Trophoblast cell (in vitro differentiated cells and primary cell): Measurements from ENCODE around the gene SLC35F3.
A peak's percentile ranks its signal among the peaks of the same experiment; 100 is the strongest.
"Not testable (repeated sequence)": the region's sequence is repeated elsewhere in the genome, so short reads cannot be mapped to it uniquely, and the experiment has no call there.

ENCODE experiments used
- DNase-seq, 2 donors: peaks; one replicate each; pipeline ENCODE4 v3.0.0-alpha.2; 2016
- H2AFZ ChIP-seq: 2 replicates; pipeline ENCODE4 v1.6.1; 2013; ENCODE audit warnings: low read length, moderate library complexity, mild to moderate bottlenecking; ENCODE audit not compliant: insufficient read depth, poor library complexity
- H2AK5ac ChIP-seq: 2 replicates; pipeline ENCODE4 v1.6.1; 2013; ENCODE audit warnings: mild to moderate bottlenecking, low read length
- H2BK120ac ChIP-seq: 2 replicates; pipeline ENCODE4 v1.6.1; 2013; ENCODE audit warnings: low read length, mild to moderate bottlenecking, moderate library complexity; ENCODE audit not compliant: insufficient read depth, poor library complexity
- H2BK12ac ChIP-seq: 2 replicates; pipeline ENCODE4 v1.6.1; 2013; ENCODE audit warnings: mild to moderate bottlenecking, low read length, moderate library complexity
- H2BK5ac ChIP-seq: 2 replicates; pipeline ENCODE4 v1.6.1; 2013; ENCODE audit warnings: low read length, low read depth, moderate library complexity, mild to moderate bottlenecking; ENCODE audit not compliant: poor library complexity
- H3K14ac ChIP-seq: 2 replicates; pipeline ENCODE4 v1.6.1; 2013; ENCODE audit warnings: mild to moderate bottlenecking, low read length
- H3K18ac ChIP-seq: 2 replicates; pipeline ENCODE4 v1.6.1; 2013; ENCODE audit warnings: mild to moderate bottlenecking, low read length
- H3K23ac ChIP-seq: 2 replicates; pipeline ENCODE4 v1.6.1; 2013; ENCODE audit warnings: low read length
- H3K27ac ChIP-seq: 2 replicates; pipeline ENCODE4 v1.5.1; 2013; ENCODE audit warnings: low read depth, mild to moderate bottlenecking, inconsistent platforms, low read length, moderate library complexity
- H3K27me3 ChIP-seq: 2 replicates; pipeline ENCODE4 v1.6.1; 2013; ENCODE audit warnings: inconsistent platforms, mild to moderate bottlenecking, low read length, moderate library complexity; ENCODE audit not compliant: insufficient read depth
- H3K36me3 ChIP-seq, 2 experiments: 1 replicate in 1 of 2; 2 replicates in 1 of 2; pipeline ENCODE4 v1.6.1; 2013; ENCODE audit warnings: low read length in 2 of 2, mild to moderate bottlenecking in 2 of 2, moderate library complexity in 1 of 2; ENCODE audit not compliant: insufficient read depth in 2 of 2, control insufficient read depth in 1 of 2
- H3K4ac ChIP-seq: 2 replicates; pipeline ENCODE4 v1.6.1; 2013; ENCODE audit warnings: low read depth, mild to moderate bottlenecking, low read length, moderate library complexity
- H3K4me1 ChIP-seq, 2 experiments: 1 replicate in 1 of 2; 2 replicates in 1 of 2; pipeline ENCODE4 v1.6.1; 2013; ENCODE audit warnings: low read length in 2 of 2, mild to moderate bottlenecking in 2 of 2, moderate library complexity in 1 of 2; ENCODE audit not compliant: insufficient read depth in 2 of 2, control insufficient read depth in 1 of 2
- H3K4me2 ChIP-seq: 2 replicates; pipeline ENCODE4 v1.6.1; 2013; ENCODE audit warnings: inconsistent platforms, mild to moderate bottlenecking, low read length, moderate library complexity
- H3K4me3 ChIP-seq: 2 replicates; pipeline ENCODE4 v1.5.1; 2013; ENCODE audit warnings: mild to moderate bottlenecking, low read depth, low read length, inconsistent platforms
- H3K79me1 ChIP-seq: one replicate; pipeline ENCODE4 v1.6.1; 2013; ENCODE audit warnings: low read length
- H3K79me2 ChIP-seq: 2 replicates; pipeline ENCODE4 v1.6.1; 2013; ENCODE audit warnings: low read length, mild to moderate bottlenecking; ENCODE audit not compliant: control insufficient read depth, insufficient read depth, poor library complexity
- H3K9ac ChIP-seq: 2 replicates; pipeline ENCODE4 v1.6.1; 2013; ENCODE audit warnings: mild to moderate bottlenecking, low read length
- H3K9me3 ChIP-seq: 2 replicates; pipeline ENCODE4 v1.6.1; 2013; ENCODE audit warnings: low read depth, mild to moderate bottlenecking, control low read depth, inconsistent platforms, low read length; ENCODE audit not compliant: insufficient read depth
- H4K12ac ChIP-seq: 2 replicates; pipeline ENCODE4 v1.6.1; 2013; ENCODE audit warnings: low read depth, mild to moderate bottlenecking, low read length, moderate library complexity
- H4K8ac ChIP-seq: 2 replicates; pipeline ENCODE4 v1.6.1; 2013; ENCODE audit warnings: low read depth, mild to moderate bottlenecking, low read length, moderate library complexity
- H4K91ac ChIP-seq: one replicate; pipeline ENCODE4 v1.6.1; 2013; ENCODE audit warnings: low read depth, mild to moderate bottlenecking, low read length, moderate library complexity
- WGBS: extraction: QIAGEN DNeasy Blood & Tissue Kit; methylation state at CpG from one replicate; pipeline ENCODE4 v1.1.7; 2013; ENCODE audit warnings: missing lambda C conversion rate; ENCODE audit not compliant: insufficient read length, insufficient coverage; ENCODE audit errors: extremely low coverage; 5-methylcytosine and 5-hydroxymethylcytosine counted together

SLC35F3 gene

GRCh38 chr1:234176847-234177246, 272.4 kb downstream of the SLC35F3 start:
- not testable (repeated sequence) for H3K23ac ChIP-seq, H3K4me1 ChIP-seq, H3K9ac ChIP-seq, H3K14ac ChIP-seq, H4K12ac ChIP-seq, H3K4me2 ChIP-seq, H3K4me3 ChIP-seq, H2BK12ac ChIP-seq, H2BK120ac ChIP-seq, H2AFZ ChIP-seq, H2BK5ac ChIP-seq, H4K8ac ChIP-seq, H3K4ac ChIP-seq, H3K27me3 ChIP-seq, H4K91ac ChIP-seq, H3K18ac ChIP-seq, H2AK5ac ChIP-seq, H3K36me3 ChIP-seq, H3K79me1 ChIP-seq, H3K9me3 ChIP-seq, H3K27ac ChIP-seq, H3K79me2 ChIP-seq, DNase-seq
- WGBS, result no CpG with 5 or more reads among the region's 2 CpGs

DNA sequence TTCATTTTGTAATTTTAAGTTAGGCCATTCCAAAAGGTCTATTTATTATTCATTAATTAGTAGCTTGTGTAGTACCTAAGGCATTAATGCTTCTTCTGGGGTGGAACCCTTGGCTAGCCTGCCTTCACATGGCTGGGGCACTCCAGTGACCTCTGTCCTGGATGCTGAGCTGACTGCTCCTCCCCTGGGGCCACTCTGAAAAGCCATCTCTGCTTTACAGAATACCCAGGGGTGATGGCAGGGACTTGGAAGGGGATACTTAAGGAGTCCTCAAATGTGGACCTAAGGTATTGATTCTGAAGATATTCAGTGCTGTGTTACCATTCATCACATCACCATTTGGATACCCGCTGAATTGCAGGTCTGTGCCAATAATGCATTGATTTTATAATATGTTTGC, 281.0 kb downstream of the SLC35F3 start:
- no peak overlapping the region for H2AK5ac ChIP-seq
- no peaks in the 10 kb centered on the region for H3K36me3 ChIP-seq
- H3K23ac ChIP-seq, result no peak overlapping the region
- H4K8ac ChIP-seq, result no peak overlapping the region
- H3K27ac ChIP-seq, result no peak overlapping the region
- peaks cover 0 to 2% of the 10 kb centered on the region in 2 experiments for H3K4me1 ChIP-seq
- H3K9me3 ChIP-seq, result no peaks in the 10 kb centered on the region
- H3K9ac ChIP-seq, result no peak overlapping the region
- no peak overlapping the region for H3K18ac ChIP-seq
- WGBS, result no CpG with 5 or more reads among the region's 1 CpG
- H4K91ac ChIP-seq, result no peak overlapping the region
- H3K4me3 ChIP-seq, result no peak overlapping the region
- DNase-seq, result no peak
- no peak overlapping the region for H2BK120ac ChIP-seq
- no peak overlapping the region for H2BK12ac ChIP-seq
- H3K27me3 ChIP-seq, result no peaks in the 10 kb centered on the region
- no peak overlapping the region for H3K4ac ChIP-seq
- H2AFZ ChIP-seq, result no peak overlapping the region
- no peak overlapping the region for H3K14ac ChIP-seq
- no peaks in the 10 kb centered on the region for H3K79me2 ChIP-seq
- H4K12ac ChIP-seq, result no peak overlapping the region
- no peak overlapping the region for H2BK5ac ChIP-seq
- no peaks in the 10 kb centered on the region for H3K79me1 ChIP-seq
- no peak overlapping the region for H3K4me2 ChIP-seq

GRCh38 chr1:234186037-234186688, 281.7 kb downstream of the SLC35F3 start:
- Histone ChIP-seq H3K9me3 (no peaks in the 10 kb centered on the region), H4K91ac (no peak overlapping the region), H3K4me1 (peaks cover 0 to 2% of the 10 kb centered on the region in 2 experiments), H2AK5ac (no peak overlapping the region), H2BK12ac (no peak overlapping the region), H3K36me3 (no peaks in the 10 kb centered on the region), H2AFZ (no peak overlapping the region), H4K12ac (no peak overlapping the region), H4K8ac (no peak overlapping the region), H3K79me1 (no peaks in the 10 kb centered on the region), H2BK5ac (no peak overlapping the region), H3K27ac (no peak overlapping the region), H3K27me3 (no peaks in the 10 kb centered on the region), H3K23ac (no peak overlapping the region), H3K4me2 (no peak overlapping the region), H3K4me3 (no peak overlapping the region), H3K79me2 (no peaks in the 10 kb centered on the region), H2BK120ac (no peak overlapping the region), H3K9ac (no peak overlapping the region), H3K4ac (no peak overlapping the region), H3K14ac (no peak overlapping the region), H3K18ac (no peak overlapping the region)
- no CpG with 5 or more reads among the region's 6 CpGs for WGBS
- peak; percentile 91 to 92 for DNase-seq

DNA sequence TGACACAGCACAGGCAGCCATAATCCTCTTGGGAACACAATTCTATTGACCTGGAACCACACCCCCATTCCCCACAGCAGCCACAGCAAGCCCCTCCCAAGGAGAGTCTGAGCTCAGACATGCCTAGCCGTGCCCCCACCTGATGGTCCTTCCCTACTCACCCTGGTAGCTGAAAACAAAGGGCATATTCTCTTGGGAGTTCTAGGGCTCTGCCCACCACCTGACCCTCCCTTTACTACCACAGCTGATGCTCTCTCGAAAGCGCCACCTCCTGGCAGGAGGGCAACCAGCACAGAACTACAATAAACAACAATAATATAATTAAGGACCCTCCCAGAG, 283.9 kb downstream of the SLC35F3 start:
- WGBS, result no CpG with 5 or more reads among the region's 3 CpGs
- Histone ChIP-seq H3K4ac (no peak overlapping the region), H3K23ac (no peak overlapping the region), H3K9me3 (no peaks in the 10 kb centered on the region), H2BK120ac (no peak overlapping the region), H2BK12ac (no peak overlapping the region), H2BK5ac (no peak overlapping the region), H3K4me2 (no peak overlapping the region), H2AFZ (no peak overlapping the region), H3K4me3 (no peak overlapping the region), H4K8ac (no peak overlapping the region), H3K18ac (no peak overlapping the region), H3K79me1 (no peaks in the 10 kb centered on the region), H3K79me2 (no peaks in the 10 kb centered on the region), H3K27ac (no peak overlapping the region), H2AK5ac (no peak overlapping the region), H3K9ac (no peak overlapping the region), H3K27me3 (no peaks in the 10 kb centered on the region), H4K91ac (no peak overlapping the region), H3K14ac (no peak overlapping the region), H3K4me1 (peaks cover 0 to 2% of the 10 kb centered on the region in 2 experiments), H4K12ac (no peak overlapping the region), H3K36me3 (no peaks in the 10 kb centered on the region)
- no peak for DNase-seq
